Glutamatergic neuron (in vitro differentiated cells): ENCODE data around the gene OR2T27. TPM values are rescaled to one million over a fixed set of nuclear protein-coding genes. Genes with fewer than 3 reads are reported as not detected.

ENCODE experiments used
- DNase-seq: peaks from one replicate; pipeline ENCODE4 v3.0.0; 2022
- H3K27ac Mint-ChIP-seq: one replicate; pipeline ENCODE4 v1.8.0; 2020; ENCODE audit warnings: mild to moderate bottlenecking, mixed read lengths, inconsistent platforms; ENCODE audit not compliant: unreplicated experiment
- H3K27me3 Mint-ChIP-seq: one replicate; pipeline ENCODE4 v1.8.0; 2020; ENCODE audit warnings: mild to moderate bottlenecking, moderate library complexity, mixed read lengths, inconsistent platforms; ENCODE audit not compliant: unreplicated experiment
- H3K36me3 Mint-ChIP-seq: one replicate; pipeline ENCODE4 v1.8.0; 2020; ENCODE audit warnings: mild to moderate bottlenecking, mixed read lengths, inconsistent platforms; ENCODE audit not compliant: unreplicated experiment
- H3K4me1 Mint-ChIP-seq: one replicate; pipeline ENCODE4 v1.8.0; 2020; ENCODE audit warnings: mild to moderate bottlenecking, low read depth, mixed read lengths, inconsistent platforms; ENCODE audit not compliant: unreplicated experiment
- H3K4me3 Mint-ChIP-seq: one replicate; pipeline ENCODE4 v1.8.0; 2020; ENCODE audit warnings: mild to moderate bottlenecking, mixed read lengths, inconsistent platforms; ENCODE audit not compliant: unreplicated experiment
- H3K9me3 Mint-ChIP-seq: one replicate; pipeline ENCODE4 v1.8.0; 2020; ENCODE audit warnings: mild to moderate bottlenecking, moderate library complexity, mixed read lengths, inconsistent platforms; ENCODE audit not compliant: unreplicated experiment
- CTCF ChIP-seq: fragments of 200-600 bp; sonication (generic); IDR thresholded peaks from one replicate; pipeline ENCODE4 v1.5.0; 2021; ENCODE audit not compliant: partially characterized antibody, unreplicated experiment
- total RNA-seq: library from RNA; stranded (reverse); fragmentation: NEBNext Ultra II Directional; extraction: Animal tissue kit (Norgen Biotek cat#: 25700); gene quantifications from one replicate; pipeline ENCODE4 v1.2.1, GENCODE V29; 2021; ENCODE audit not compliant: unreplicated experiment

Gene OR2T27
- total RNA-seq, 1 donor from 2014 or later = not detected

DNA sequence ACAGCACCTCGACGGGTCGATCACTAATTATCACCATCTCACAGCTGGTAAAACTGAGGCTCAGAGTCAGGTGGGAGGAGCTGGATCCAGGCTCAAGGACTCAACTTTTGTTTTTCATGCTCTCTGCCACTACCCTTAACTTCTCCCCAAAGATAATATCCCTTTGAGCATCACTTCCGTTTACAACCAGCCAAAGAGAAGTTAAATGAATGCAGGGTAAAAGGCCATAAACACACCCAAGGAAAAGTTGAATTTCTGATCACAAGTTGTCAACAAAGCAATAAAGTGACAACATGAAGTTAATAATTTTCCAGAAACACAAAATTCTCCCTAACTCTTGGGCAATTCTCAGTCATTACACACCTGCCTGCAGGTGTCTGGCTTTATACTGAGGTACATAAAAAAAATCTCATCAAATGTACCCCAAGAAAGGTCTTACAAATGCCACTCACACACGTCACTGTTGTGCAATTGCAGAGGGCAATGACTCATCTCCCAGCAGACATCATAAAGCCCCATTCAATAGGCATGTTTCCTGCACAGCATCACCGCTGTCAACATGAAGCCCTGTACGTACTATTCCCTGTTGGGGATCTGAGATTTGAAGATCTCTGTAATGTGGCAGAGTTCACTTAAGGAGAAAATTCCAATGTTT is 23.8 kb downstream of the OR2T27 start:
- no peak for TF ChIP-seq CTCF
- Mint-ChIP-seq H3K4me3 (no peak overlapping the region), H3K36me3 (peaks cover 6% of the 10 kb centered on the region), H3K27me3 (no peaks in the 10 kb centered on the region), H3K9me3 (peaks cover 13% of the 10 kb centered on the region), H3K4me1 (no peaks in the 10 kb centered on the region), H3K27ac (no peak overlapping the region)
- DNase-seq = no peak

DNA sequence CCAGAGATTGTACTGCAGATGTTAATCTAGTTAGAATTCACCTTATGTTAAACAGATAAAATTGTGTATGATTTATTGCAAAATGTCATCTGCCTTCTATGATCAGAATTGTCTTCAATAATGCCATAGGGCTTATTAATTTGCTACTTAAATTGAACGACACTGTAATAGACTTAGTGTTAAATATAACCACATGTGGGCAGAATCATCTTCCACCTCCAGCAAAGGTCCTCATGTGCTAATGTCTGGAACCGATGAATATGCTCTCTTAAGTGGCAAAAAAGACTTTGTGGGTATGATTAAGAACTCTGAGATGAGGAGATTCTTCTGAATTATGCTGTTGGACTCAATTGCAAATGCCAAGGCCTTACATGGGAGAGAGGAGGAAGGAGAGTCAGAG is 24.8 kb downstream of the OR2T27 start:
- Mint-ChIP-seq H3K4me1 (no peaks in the 10 kb centered on the region), H3K27ac (no peak overlapping the region)
- no peak for TF ChIP-seq CTCF

DNA sequence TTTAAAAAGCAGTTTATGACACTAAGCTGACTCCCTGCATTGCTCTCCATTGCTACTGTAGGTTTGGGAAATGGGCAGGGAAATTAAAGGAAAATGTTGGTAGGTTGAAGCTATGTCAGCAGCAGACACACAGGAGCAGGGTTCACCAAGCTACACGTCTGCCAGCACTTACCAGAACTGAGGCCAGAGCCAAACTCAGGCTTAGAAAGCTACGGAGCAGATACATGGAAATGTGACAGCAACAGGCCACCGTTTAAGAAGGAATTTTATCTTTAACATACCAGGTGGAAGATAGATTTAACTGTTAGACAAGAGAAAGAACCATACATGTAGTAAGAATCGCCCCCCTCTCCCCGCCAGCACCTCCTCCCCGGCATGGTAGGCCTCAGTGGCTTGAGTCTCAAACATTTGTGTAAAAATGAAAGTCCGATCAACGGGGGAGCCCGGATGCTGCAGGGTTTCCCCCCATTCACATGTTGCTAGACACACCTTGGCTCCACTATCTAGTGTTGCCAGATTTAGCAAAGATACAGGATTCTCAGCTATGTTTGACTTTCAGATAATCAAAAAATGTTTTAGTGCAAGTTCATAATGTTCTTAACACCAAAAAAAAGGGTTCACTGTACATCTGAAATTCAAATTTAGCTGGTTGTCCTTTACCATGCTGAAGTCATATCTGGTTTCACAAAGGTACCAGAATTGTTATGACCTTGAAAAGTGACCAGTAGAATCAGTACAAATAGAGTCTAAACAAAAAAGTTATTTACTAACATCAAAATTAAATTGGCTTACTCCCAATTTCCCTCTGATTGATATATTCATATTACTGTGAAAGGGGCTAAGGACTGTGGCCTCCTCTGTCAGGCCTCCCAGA is 27.1 kb downstream of the OR2T27 start:
- Mint-ChIP-seq H3K36me3 (peaks cover 6% of the 10 kb centered on the region), H3K27ac (no peak overlapping the region), H3K4me1 (no peaks in the 10 kb centered on the region), H3K9me3 (peaks cover 13% of the 10 kb centered on the region), H3K27me3 (no peaks in the 10 kb centered on the region), H3K4me3 (no peak overlapping the region)
- TF ChIP-seq CTCF = no peak
- DNase-seq = no peak

More for the DNA sequence above, 24.8 kb downstream of the OR2T27 start:
- peaks cover 6% of the 10 kb centered on the region for H3K36me3 Mint-ChIP-seq
- no peak for DNase-seq
- no peaks in the 10 kb centered on the region for H3K27me3 Mint-ChIP-seq
- peaks cover 13% of the 10 kb centered on the region for H3K9me3 Mint-ChIP-seq
- H3K4me3 Mint-ChIP-seq = no peak overlapping the region

- Mint-ChIP-seq H3K27ac (no peak overlapping the region), H3K9me3 (peaks cover 9% of the 10 kb centered on the region)
Measured at GRCh38 chr1:248625971-248626370, 29.4 kb downstream of the OR2T27 start.

More at GRCh38 chr1:248625971-248626370, 29.4 kb downstream of the OR2T27 start:
- Mint-ChIP-seq H3K4me1 (no peaks in the 10 kb centered on the region), H3K36me3 (peaks cover 6% of the 10 kb centered on the region), H3K4me3 (no peak overlapping the region), H3K27me3 (no peaks in the 10 kb centered on the region)
- TF ChIP-seq CTCF = no peak
- no peak for DNase-seq
